Measurements from ENCODE around the gene TAS2R46.
"Not testable (repeated sequence)": the region's sequence is repeated elsewhere in the genome, so short reads cannot be mapped to it uniquely, and the experiment has no call there.

Gene TAS2R46

DNA sequence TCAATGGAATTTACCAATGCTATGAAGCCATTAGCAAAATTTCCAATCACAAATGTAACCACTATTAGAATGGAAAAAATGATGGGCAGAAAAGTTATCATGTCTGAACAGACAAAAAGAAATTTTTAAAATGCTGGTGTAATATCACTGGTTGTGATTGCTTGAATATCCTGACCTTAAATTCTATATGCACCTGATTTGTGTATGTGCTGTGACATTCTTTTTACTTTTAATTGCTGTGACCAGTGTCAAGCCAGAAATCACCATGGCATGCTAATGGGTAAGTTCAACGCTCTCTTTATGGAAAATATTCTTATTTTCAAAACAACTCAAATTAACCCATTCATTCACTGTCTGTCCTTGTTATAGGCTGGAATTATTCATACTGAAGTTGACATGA is at the start of gene TAS2R46:
TSS of gene TAS2R46 (minus strand) at position 101 of the 400 bp plus-strand sequence. CDS start at position 101, 0 bp downstream.
- DNase-seq = not testable (repeated sequence)

GRCh38 chr12:11111213-11111612 is 49.1 kb upstream of the TAS2R46 start:
- DNase-seq = not testable (repeated sequence)

DNA sequence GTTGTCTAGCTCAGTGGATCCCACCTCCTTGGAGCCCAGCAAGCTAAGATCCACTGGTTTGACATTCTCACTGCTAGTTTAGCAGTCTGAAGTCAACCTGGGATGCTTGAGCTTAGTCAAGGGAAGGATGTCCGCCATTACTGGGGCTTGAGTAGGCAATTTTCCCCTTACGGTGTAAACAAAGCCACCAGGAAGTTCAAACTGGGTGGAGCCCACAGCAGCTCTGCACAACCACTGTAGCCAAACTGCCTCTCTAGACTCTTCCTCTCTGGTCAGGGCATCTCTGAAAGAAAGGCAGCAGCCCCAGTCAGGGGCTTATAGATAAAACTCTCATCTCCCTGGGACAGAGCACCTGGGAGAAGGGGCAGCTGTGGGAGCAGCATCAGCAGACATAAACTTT is 46.8 kb upstream of the TAS2R46 start:
- DNase-seq = no peak

DNA sequence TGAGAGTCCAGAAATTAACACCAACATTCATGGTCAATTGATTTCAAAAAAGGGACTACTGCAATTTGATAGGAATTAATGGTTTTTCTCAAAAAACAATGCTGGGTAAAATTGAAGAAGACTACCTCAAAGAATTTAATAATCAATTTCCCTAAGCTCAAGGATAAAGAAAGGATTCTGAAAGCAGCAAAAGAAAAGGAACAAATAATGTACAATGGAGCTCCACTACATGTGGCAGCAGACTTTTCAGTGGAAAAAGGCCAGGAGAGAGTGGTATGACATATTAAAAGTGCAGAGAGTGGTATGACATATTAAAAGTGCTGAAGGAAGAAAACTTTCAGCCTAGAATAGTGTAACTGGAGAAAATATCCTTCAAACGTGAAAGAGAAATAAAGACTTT is 45.6 kb upstream of the TAS2R46 start:
- no peak for DNase-seq

DNA sequence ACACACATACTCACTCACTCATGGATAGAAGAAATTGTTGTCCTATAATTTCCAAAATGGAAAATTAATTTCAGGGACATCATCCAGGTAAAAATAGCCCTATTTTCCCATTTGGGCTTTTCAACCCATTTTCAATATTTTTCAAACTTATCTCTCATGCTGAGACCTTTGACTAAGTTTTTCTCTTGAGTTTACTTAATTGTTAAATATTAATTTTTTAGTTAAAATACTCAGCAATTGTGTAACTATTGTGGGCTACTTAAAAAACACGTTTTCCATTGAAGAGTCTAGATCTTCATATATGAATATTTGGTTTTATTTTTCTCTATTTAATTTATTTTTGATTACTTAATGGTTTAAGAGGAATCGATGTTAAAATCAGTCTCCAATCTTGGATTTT is 44.2 kb upstream of the TAS2R46 start:
- DNase-seq = no peak

DNA sequence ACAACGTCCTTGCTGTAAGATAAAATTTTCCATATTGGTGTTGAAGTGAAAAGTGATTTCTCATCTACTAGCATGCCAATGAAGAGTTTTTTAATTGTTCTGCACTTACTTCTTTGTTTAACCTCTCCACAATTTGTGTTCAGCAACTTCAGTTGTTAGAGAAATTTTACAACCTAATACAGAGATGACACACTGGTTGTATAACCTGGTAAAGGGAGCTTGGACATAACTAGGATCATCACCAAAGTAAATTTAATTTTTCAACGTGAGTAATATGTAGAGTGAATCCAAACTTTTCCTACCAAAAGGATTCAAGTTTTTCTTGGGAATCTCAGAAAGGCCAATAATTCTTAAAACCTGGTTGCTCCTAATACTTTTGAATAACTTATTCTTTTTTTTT is 43.5 kb upstream of the TAS2R46 start:
- no peak for DNase-seq

DNA sequence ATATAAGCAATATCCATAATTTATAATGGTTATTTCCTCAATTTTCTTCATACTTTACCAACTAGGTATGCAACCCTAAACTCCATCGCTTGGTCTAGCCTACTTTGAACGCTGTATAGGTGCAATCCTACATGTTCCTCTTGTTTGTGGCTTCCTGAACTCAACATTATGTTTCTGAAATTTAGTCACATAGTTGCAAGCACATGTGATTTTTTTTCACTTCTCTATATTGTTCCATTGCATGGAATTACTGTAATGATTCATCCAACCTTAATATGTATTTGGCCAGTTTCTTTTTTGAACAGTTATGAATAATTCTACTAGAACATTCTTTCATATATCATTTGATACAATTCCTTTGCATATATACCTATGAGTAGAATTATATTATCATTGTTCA is 32.8 kb upstream of the TAS2R46 start:
- DNase-seq = not testable (repeated sequence)

DNA sequence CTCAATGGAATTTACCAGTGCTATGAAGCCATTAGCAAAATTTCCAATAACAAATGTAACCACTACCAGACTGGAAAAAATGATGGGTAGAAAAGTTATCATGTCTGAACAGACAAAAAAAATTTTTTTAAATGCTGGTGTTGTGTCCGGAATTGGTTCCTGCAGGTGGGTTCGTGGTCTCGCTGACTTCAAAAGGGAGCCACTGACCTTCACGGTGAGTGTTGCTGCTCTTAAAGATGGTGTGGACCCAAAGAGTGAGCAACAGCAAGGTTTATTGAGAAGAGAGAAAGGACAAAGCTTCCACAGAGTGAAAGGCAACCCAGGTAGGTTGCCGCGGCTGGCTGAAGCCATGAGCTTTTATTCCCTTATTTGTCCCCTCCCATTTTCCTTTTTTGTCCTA is 30.0 kb upstream of the TAS2R46 start, which contains the start of gene TAS2R43:
TSS of gene TAS2R43 (minus strand) at position 186 of the 400 bp plus-strand sequence. CDS start at position 102, 84 bp downstream.
- DNase-seq = no peak

DNA sequence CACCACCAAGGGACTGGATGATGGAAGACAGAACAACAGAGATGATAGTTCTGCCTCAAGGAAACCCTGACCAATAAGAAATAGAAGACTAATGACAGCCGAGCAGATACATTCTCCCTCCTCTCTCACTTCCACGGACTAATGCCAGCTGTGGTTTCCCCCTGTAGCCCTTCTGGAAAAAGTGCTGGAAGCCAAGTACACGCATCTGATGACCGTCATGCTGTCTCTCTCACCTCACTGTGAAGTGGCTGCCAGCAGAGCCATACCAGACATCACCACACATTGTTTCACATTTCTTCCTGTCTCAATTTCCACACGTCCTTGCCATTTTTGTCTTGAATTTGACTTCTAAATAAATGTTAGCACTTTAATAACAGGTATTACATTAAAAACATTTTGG is 27.2 kb upstream of the TAS2R46 start:
- no peak for DNase-seq

GRCh38 chr12:11085419-11085818 is 23.3 kb upstream of the TAS2R46 start:
- peak in 2 of 3 donors; percentile 42 to 77 for DNase-seq

GRCh38 chr12:11081987-11082386 is 19.9 kb upstream of the TAS2R46 start:
- DNase-seq = no peak

DNA sequence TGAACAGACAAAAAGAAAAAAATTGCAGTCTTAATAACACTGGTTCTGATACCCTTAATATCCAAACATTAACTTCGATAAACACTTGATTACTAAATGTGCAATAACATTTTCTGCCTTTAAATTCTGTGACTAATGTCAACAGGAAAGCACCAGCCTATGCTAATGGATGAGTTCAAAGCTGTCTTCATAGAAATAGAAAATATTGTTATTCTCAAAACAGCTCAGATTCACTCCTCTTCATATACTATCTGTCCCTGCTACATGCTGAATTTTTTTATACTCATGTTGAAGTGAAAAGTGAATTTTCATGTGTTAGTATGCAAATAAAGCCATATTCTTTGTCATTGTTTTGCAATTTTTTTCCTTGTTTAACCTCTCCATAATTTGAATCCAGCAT is 16.2 kb upstream of the TAS2R46 start:
- no peak for DNase-seq

DNA sequence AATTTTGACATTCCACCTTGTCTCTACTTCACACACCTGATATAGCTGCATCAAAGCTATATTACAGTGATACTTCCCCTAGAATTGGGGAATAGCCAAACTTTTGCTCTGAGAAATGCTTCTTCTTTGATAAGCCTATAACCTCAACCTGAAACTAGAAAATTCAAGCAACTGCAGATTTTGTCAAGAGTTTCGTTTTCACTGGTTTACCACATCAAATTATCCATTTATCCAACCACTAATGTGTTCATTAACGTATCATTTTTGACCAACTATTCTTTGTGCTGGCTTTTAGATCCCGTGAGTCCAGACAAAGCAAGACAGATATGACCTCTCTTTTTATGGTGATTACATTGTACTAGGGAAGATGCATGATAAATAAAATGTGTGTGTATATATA is 13.5 kb upstream of the TAS2R46 start:
- DNase-seq = no peak

DNA sequence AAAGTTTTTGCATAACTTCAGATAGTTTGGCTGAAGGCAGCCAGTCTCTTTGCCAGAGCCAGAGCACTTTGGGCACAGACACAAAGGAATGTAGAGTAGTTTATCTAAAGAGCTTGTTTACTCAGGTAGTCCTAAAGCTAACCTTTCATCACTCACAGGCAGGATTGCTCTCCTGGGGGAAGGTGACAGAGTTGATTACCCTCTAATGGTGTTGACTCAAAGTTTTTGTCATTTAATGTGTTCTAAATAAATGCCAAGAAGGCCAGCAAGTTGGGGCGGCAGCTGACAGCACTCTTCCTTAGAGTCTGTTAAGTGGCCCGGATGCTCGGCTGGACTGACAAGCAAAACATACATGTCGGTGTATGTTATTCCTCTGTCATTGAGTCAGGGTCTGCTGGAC is 9.3 kb upstream of the TAS2R46 start:
- no peak for DNase-seq

DNA sequence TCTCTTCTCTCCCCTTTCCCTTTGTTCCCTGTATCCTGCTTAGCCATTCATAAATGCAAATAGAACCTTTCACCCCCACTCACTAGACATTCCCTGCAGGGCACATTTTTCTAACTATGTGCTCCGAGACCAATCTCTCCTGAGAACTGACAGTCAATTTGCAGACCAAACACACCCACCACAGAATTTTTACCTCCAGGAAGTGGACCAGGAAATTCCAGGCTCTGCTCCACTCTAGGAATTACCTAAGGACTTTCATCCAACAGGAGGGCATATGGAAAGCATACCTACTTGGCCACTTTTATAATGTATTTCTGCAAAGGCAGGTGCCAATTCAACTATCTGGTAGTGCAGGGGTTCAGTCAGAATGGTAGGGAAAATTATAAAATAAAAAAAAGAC is 8.9 kb upstream of the TAS2R46 start:
- no peak for DNase-seq

- peak in 1 of 3 donors; percentile 22 for DNase-seq
Measured at GRCh38 chr12:11069854-11070365, 7.8 kb upstream of the TAS2R46 start.

- no peak for DNase-seq
Measured at GRCh38 chr12:11067514-11067913, 5.4 kb upstream of the TAS2R46 start.

DNA sequence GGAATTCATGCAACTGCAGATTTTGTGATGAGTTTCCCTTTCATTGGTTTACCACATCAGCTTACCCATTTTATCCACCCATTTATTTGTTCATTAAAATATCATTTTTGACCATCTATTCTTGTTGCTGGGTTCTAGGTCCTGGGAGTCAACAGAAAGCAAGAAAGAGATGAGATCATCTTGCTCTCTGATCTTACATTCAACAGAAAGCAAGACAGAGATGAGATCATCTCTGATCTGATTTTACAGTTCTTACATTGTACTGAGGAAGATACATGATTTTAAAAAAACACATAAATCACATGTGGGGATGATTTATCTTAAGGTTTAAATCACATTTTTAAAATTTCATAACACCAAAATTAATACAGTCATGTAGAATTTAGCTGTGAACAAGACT is 2.3 kb downstream of the TAS2R46 start:
- peak in 2 of 3 donors; percentile 2 to 38 for DNase-seq

DNA sequence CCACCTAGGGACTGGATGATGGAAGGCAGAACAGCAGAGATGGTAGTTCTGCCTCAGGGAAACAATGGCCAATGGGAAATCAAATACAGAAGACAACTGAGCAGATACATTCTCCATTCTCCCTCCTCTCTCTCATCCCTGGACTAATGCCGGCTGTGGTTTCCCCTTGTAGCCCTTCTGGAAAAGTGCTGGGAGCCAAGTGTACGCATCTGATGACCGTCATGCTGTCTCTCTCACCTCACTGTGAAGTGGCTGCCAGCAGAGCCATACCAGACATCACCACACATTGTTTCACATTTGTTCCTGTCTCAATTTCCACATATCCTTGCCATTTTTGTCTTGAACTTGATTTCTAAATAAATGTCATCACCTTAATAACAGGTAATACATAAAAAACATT is 3.1 kb downstream of the TAS2R46 start:
- no peak for DNase-seq

DNA sequence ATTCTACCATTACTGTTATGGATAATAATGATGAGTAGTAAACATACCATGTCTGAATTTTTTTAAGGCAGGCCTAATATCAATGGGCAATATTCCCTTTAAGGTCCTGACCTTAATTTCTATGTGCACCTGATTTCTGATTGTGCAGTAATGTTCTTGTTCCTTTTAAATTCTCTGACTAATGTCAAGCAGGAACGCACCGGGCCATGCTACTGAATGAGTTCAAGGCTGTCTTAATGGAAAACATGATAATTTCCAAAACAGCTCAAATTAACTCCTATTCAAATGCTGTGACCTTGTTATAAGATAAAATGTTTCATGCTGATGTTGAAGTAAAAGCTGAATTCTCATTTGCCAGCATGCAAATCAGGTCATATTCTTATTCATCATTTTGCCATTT is 6.8 kb downstream of the TAS2R46 start:
- no peak for DNase-seq

DNA sequence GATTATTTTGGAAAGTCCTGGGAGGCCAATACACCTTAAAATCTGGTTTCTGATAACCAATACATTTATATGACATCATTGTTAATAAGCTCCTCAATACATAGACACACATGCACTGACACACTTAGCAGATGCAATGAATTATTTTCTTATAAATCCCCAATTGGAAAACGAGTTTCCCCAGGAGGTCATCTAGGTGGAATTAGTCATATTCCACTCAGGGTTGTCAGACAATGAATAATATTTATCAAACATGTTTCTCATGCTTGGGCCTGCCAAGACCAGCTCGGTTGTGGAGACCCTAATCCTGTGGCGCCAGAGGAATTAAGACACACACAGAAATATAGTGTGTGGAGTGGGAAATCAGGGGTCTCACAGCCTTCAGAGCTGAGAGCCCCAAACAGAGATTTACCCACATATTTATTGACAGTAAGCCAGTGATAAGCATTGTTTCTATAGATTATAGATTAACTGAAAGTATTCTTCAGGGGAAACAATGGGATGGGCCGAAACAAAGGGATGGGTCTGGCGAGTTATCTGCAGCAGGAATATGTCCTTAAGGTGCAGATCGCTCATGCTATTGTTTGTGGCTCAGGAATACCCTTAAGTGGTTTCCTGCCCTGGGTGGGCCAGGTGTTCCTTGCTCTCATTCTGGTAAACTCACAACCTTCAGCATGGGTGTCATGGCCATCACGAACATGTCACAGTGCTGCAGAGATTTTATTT is 12.1 kb downstream of the TAS2R46 start:
- not testable (repeated sequence) for DNase-seq

- not testable (repeated sequence) for DNase-seq
Measured at GRCh38 chr12:11041366-11041765, 20.7 kb downstream of the TAS2R46 start.

DNA sequence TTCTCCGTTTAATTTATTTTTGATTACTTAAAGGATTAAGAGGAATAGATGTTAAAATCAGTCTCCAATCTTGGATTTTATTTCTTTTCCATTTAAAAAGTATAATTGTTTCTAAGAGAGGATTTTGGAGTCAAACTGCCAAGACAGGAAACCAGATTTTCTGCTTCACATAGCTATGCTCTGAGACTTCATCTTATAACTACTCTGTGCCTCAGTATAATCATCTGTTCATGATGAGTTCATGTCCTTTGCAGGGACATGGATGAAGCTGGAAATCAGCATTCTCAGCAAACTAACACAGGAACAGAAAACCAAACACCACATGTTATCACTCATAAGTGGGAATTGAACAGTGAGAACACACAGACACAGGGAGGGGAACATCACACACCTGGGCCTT is 21.9 kb downstream of the TAS2R46 start:
- no peak for DNase-seq

DNA sequence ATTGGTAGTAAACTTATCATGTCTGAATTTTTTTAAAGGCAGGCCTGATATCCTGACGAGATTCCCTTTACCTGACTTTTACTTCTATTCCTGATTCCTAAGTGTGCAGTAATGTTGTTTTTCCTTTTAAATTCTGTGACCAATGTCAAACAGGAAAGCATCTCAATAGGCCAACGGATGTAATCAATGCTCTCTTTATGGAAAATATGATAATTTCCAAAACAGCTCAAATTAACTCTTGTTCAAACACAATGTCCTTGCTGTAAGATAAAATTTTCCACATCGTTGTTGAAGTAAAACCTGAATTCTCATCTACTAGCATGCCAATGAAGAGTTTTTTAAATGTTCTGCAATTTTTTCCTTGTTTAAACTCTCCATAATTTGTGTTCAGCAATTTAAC is 22.9 kb downstream of the TAS2R46 start:
- DNase-seq = no peak

DNA sequence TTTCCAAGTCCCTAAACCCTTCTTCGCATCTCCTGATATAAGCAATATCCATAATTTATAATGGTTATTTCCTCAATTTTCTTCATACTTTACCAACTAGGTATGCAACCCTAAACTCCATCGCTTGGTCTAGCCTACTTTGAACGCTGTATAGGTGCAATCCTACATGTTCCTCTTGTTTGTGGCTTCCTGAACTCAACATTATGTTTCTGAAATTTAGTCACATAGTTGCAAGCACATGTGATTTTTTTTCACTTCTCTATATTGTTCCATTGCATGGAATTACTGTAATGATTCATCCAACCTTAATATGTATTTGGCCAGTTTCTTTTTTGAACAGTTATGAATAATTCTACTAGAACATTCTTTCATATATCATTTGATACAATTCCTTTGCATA is 28.1 kb downstream of the TAS2R46 start:
- DNase-seq = not testable (repeated sequence)
